GM21825 (cell line): ENCODE data around the gene TTYH2.

Source experiments
- ATAC-seq: cut with Tn5 transposase; IDR thresholded peaks from one replicate; pipeline ENCODE4 v1.9.1; 2021; ENCODE audit warnings: mild to moderate bottlenecking, moderate library complexity; ENCODE audit not compliant: unreplicated experiment

Gene TTYH2

GRCh38 chr17:74192950-74193781, 20.2 kb upstream of the TTYH2 start:
- ATAC-seq = no peak

- ATAC-seq = no peak
Observed at GRCh38 chr17:74194682-74195081, 18.7 kb upstream of the TTYH2 start.

GRCh38 chr17:74196541-74197317, 16.6 kb upstream of the TTYH2 start:
- no peak for ATAC-seq

- ATAC-seq = no peak
Observed at GRCh38 chr17:74197801-74198200, 15.6 kb upstream of the TTYH2 start.

GRCh38 chr17:74198694-74199093, 14.7 kb upstream of the TTYH2 start:
- no peak for ATAC-seq

- ATAC-seq = no peak
Observed at GRCh38 chr17:74199306-74200092, 13.9 kb upstream of the TTYH2 start.

- no peak for ATAC-seq
Observed at GRCh38 chr17:74200112-74200511, 13.3 kb upstream of the TTYH2 start.

- ATAC-seq = no peak
Observed at GRCh38 chr17:74201250-74201649, 12.1 kb upstream of the TTYH2 start.

GRCh38 chr17:74201948-74202347, 11.4 kb upstream of the TTYH2 start:
- ATAC-seq = no peak

GRCh38 chr17:74202938-74203337, 10.4 kb upstream of the TTYH2 start:
- no peak for ATAC-seq

- peak; percentile 68 for ATAC-seq
Observed at GRCh38 chr17:74203439-74204240, 9.7 kb upstream of the TTYH2 start, which contains the start of gene RPL38. RPL38 (plus strand) TSS chr17:74203678; CDS start chr17:74203956, 278 bp downstream.

- no peak for ATAC-seq
Observed at GRCh38 chr17:74204474-74204873, 8.9 kb upstream of the TTYH2 start.

GRCh38 chr17:74205274-74205673, 8.1 kb upstream of the TTYH2 start:
- ATAC-seq = no peak

- no peak for ATAC-seq
Observed at GRCh38 chr17:74206332-74206818, 7.0 kb upstream of the TTYH2 start.

- ATAC-seq = no peak
Observed at GRCh38 chr17:74210191-74211140, 2.9 kb upstream of the TTYH2 start.

- no peak for ATAC-seq
Observed at GRCh38 chr17:74211141-74211911, 2.0 kb upstream of the TTYH2 start.

- ATAC-seq = no peak
Observed at GRCh38 chr17:74211912-74212208, 1.5 kb upstream of the TTYH2 start.

- ATAC-seq = no peak
Observed at GRCh38 chr17:74212209-74212912, 1.0 kb upstream of the TTYH2 start.
